HEK293 (cell line): Measurements from ENCODE around the gene MEGF8.

ENCODE experiments used
- GLIS1 ChIP-seq: fragments of 450-650 bp; formaldehyde crosslinking; IDR thresholded peaks from 2 replicates; pipeline ENCODE4 v1.5.1; 2016; ENCODE audit warnings: missing biosample characterization, missing genetic modification characterization
- SP2 ChIP-seq: fragments of 450-650 bp; formaldehyde crosslinking; IDR thresholded peaks from 2 replicates; pipeline ENCODE4 v1.5.1; 2016; ENCODE audit warnings: missing biosample characterization, missing genetic modification characterization
- SP3 ChIP-seq: fragments of 450-650 bp; formaldehyde crosslinking; IDR thresholded peaks from 2 replicates; pipeline ENCODE4 v1.5.1; 2016; ENCODE audit warnings: missing biosample characterization, missing genetic modification characterization
- YY2 ChIP-seq: fragments of 450-650 bp; formaldehyde crosslinking; IDR thresholded peaks from 2 replicates; pipeline ENCODE4 v1.5.1; 2016; ENCODE audit warnings: missing biosample characterization, missing genetic modification characterization
- ZBTB48 ChIP-seq: fragments of 450-650 bp; formaldehyde crosslinking; IDR thresholded peaks from 2 replicates; pipeline ENCODE4 v1.5.1; 2016; ENCODE audit warnings: missing biosample characterization, missing genetic modification characterization
- ZFP69B ChIP-seq: fragments of 450-650 bp; formaldehyde crosslinking; IDR thresholded peaks from 2 replicates; pipeline ENCODE4 v1.5.1; 2016; ENCODE audit warnings: missing biosample characterization, missing genetic modification characterization
- ZIC2 ChIP-seq: fragments of 450-650 bp; formaldehyde crosslinking; IDR thresholded peaks from 2 replicates; pipeline ENCODE4 v1.5.1; 2016; ENCODE audit warnings: missing biosample characterization, missing genetic modification characterization
- ZNF221 ChIP-seq: fragments of 450-650 bp; formaldehyde crosslinking; IDR thresholded peaks from 2 replicates; pipeline ENCODE4 v1.5.1; 2017; ENCODE audit warnings: missing biosample characterization, missing genetic modification characterization, borderline replicate concordance
- ZNF311 ChIP-seq: fragments of 450-650 bp; formaldehyde crosslinking; IDR thresholded peaks from 2 replicates; pipeline ENCODE4 v1.5.1; 2017; ENCODE audit warnings: missing biosample characterization, missing genetic modification characterization, borderline replicate concordance
- ZNF354C ChIP-seq: fragments of 450-650 bp; formaldehyde crosslinking; IDR thresholded peaks from 2 replicates; pipeline ENCODE4 v1.5.1; 2016; ENCODE audit warnings: missing biosample characterization, missing genetic modification characterization, low read depth, borderline replicate concordance
- ZNF37A ChIP-seq: fragments of 450-650 bp; IDR thresholded peaks from 2 replicates; pipeline ENCODE4 v1.5.1; 2018; ENCODE audit warnings: missing biosample characterization, missing genetic modification characterization
- ZSCAN30 ChIP-seq: fragments of 450-650 bp; IDR thresholded peaks from 2 replicates; pipeline ENCODE4 v1.5.1; 2018; ENCODE audit warnings: missing biosample characterization, mild to moderate bottlenecking, missing genetic modification characterization, moderate library complexity
- TF ChIP-seq, protein P1 (sequence below): fragments of 450-650 bp; formaldehyde crosslinking; IDR thresholded peaks from 2 replicates; pipeline ENCODE4 v1.5.1; 2016; ENCODE audit warnings: missing biosample characterization, missing genetic modification characterization
- TF ChIP-seq, protein P2 (sequence below): fragments of 450-650 bp; formaldehyde crosslinking; IDR thresholded peaks from 2 replicates; pipeline ENCODE4 v1.5.1; 2016; ENCODE audit warnings: missing biosample characterization, missing genetic modification characterization, borderline replicate concordance
- TF ChIP-seq, protein P3 (sequence below): fragments of 450-650 bp; formaldehyde crosslinking; IDR thresholded peaks from 2 replicates; pipeline ENCODE4 v1.5.1; 2016; ENCODE audit warnings: missing biosample characterization, missing genetic modification characterization
- TF ChIP-seq, protein P4 (sequence below): fragments of 450-650 bp; formaldehyde crosslinking; IDR thresholded peaks from 2 replicates; pipeline ENCODE4 v1.5.1; 2016; ENCODE audit warnings: missing biosample characterization, missing genetic modification characterization
- TF ChIP-seq, protein P5 (sequence below): fragments of 450-650 bp; formaldehyde crosslinking; IDR thresholded peaks from 2 replicates; pipeline ENCODE4 v1.5.1; 2016; ENCODE audit warnings: missing biosample characterization, missing genetic modification characterization
- TF ChIP-seq, protein P6 (sequence below): fragments of 450-650 bp; formaldehyde crosslinking; IDR thresholded peaks from 2 replicates; pipeline ENCODE4 v1.5.1; 2017; ENCODE audit warnings: missing biosample characterization, missing genetic modification characterization
- TF ChIP-seq, protein P7 (sequence below): fragments of 450-650 bp; formaldehyde crosslinking; IDR thresholded peaks from 2 replicates; pipeline ENCODE4 v1.5.1; 2016; ENCODE audit warnings: missing biosample characterization, missing genetic modification characterization

Gene MEGF8

DNA sequence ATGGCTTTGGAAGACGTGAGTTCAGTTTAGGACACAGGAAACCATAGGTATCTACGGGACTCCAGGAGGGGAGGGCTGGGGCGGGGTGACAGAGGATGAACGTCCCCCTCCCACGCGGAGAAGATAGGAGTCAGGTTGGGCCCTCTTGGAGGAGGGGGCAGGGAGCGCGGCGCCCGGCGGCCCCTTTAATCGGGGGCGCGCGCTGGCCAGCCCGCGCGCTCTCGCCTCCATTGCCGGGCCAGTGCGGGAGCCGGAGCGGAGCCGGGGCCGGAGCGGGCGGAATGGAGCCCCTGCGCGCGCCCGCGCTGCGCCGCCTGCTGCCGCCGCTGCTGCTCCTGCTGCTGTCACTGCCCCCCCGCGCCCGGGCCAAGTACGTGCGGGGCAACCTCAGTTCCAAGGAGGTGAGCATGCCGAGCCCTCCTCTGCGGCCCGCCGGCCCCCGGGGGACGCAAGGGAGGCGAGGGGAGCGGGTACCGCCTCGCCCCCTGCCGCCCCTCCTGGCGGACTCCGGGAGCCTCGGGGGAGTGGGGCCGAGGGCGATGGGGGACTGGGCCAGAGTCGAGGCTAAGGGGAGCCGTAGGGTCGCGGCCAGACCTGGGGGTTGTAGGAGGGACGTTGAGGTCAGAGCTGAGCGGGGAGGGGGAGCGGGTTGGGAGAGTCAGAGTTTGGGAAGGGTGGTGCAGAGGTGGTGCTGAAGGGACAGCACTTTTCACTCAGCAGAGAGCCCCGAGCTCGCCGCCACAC is 12.2 kb upstream of the MEGF8 start, which contains the start of gene TMEM145 (continued):
- TF ChIP-seq ZNF354C (tag by site-specific recombination) (no peak), ZFP69B (peak; percentile 87), ZIC2 (tag by site-specific recombination) (peak; percentile 75), ZBTB48 (tag by site-specific recombination) (peak; percentile 93), SP3 (tag by site-specific recombination) (0 out of 2 replicates have a peak, but pooled peaks have one; percentile 5), SP2 (tag by site-specific recombination) (peak; percentile 28; the same call in 1 of the 2 replicates), ZNF221 (no peak), ZNF37A (tag by site-specific recombination) (no peak), GLIS1 (peak; percentile 94), YY2 (tag by site-specific recombination) (no peak), ZSCAN30 (tag by site-specific recombination) (peak; percentile 89; the same call in 1 of the 2 replicates), ZNF311 (tag by site-specific recombination) (no peak)
- TF ChIP-seq, protein P1, sequence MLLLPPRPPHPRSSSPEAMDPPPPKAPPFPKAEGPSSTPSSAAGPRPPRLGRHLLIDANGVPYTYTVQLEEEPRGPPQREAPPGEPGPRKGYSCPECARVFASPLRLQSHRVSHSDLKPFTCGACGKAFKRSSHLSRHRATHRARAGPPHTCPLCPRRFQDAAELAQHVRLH (tag by site-specific recombination): no peak
- TF ChIP-seq, protein P2, sequence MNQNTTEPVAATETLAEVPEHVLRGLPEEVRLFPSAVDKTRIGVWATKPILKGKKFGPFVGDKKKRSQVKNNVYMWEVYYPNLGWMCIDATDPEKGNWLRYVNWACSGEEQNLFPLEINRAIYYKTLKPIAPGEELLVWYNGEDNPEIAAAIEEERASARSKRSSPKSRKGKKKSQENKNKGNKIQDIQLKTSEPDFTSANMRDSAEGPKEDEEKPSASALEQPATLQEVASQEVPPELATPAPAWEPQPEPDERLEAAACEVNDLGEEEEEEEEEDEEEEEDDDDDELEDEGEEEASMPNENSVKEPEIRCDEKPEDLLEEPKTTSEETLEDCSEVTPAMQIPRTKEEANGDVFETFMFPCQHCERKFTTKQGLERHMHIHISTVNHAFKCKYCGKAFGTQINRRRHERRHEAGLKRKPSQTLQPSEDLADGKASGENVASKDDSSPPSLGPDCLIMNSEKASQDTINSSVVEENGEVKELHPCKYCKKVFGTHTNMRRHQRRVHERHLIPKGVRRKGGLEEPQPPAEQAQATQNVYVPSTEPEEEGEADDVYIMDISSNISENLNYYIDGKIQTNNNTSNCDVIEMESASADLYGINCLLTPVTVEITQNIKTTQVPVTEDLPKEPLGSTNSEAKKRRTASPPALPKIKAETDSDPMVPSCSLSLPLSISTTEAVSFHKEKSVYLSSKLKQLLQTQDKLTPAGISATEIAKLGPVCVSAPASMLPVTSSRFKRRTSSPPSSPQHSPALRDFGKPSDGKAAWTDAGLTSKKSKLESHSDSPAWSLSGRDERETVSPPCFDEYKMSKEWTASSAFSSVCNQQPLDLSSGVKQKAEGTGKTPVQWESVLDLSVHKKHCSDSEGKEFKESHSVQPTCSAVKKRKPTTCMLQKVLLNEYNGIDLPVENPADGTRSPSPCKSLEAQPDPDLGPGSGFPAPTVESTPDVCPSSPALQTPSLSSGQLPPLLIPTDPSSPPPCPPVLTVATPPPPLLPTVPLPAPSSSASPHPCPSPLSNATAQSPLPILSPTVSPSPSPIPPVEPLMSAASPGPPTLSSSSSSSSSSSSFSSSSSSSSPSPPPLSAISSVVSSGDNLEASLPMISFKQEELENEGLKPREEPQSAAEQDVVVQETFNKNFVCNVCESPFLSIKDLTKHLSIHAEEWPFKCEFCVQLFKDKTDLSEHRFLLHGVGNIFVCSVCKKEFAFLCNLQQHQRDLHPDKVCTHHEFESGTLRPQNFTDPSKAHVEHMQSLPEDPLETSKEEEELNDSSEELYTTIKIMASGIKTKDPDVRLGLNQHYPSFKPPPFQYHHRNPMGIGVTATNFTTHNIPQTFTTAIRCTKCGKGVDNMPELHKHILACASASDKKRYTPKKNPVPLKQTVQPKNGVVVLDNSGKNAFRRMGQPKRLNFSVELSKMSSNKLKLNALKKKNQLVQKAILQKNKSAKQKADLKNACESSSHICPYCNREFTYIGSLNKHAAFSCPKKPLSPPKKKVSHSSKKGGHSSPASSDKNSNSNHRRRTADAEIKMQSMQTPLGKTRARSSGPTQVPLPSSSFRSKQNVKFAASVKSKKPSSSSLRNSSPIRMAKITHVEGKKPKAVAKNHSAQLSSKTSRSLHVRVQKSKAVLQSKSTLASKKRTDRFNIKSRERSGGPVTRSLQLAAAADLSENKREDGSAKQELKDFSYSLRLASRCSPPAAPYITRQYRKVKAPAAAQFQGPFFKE (tag by site-specific recombination): no peak
- TF ChIP-seq, protein P3, sequence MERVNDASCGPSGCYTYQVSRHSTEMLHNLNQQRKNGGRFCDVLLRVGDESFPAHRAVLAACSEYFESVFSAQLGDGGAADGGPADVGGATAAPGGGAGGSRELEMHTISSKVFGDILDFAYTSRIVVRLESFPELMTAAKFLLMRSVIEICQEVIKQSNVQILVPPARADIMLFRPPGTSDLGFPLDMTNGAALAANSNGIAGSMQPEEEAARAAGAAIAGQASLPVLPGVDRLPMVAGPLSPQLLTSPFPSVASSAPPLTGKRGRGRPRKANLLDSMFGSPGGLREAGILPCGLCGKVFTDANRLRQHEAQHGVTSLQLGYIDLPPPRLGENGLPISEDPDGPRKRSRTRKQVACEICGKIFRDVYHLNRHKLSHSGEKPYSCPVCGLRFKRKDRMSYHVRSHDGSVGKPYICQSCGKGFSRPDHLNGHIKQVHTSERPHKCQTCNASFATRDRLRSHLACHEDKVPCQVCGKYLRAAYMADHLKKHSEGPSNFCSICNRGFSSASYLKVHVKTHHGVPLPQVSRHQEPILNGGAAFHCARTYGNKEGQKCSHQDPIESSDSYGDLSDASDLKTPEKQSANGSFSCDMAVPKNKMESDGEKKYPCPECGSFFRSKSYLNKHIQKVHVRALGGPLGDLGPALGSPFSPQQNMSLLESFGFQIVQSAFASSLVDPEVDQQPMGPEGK: peak; percentile 94
- TF ChIP-seq, protein P4, sequence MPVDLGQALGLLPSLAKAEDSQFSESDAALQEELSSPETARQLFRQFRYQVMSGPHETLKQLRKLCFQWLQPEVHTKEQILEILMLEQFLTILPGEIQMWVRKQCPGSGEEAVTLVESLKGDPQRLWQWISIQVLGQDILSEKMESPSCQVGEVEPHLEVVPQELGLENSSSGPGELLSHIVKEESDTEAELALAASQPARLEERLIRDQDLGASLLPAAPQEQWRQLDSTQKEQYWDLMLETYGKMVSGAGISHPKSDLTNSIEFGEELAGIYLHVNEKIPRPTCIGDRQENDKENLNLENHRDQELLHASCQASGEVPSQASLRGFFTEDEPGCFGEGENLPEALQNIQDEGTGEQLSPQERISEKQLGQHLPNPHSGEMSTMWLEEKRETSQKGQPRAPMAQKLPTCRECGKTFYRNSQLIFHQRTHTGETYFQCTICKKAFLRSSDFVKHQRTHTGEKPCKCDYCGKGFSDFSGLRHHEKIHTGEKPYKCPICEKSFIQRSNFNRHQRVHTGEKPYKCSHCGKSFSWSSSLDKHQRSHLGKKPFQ (tag by site-specific recombination): no peak
- TF ChIP-seq, protein P5, sequence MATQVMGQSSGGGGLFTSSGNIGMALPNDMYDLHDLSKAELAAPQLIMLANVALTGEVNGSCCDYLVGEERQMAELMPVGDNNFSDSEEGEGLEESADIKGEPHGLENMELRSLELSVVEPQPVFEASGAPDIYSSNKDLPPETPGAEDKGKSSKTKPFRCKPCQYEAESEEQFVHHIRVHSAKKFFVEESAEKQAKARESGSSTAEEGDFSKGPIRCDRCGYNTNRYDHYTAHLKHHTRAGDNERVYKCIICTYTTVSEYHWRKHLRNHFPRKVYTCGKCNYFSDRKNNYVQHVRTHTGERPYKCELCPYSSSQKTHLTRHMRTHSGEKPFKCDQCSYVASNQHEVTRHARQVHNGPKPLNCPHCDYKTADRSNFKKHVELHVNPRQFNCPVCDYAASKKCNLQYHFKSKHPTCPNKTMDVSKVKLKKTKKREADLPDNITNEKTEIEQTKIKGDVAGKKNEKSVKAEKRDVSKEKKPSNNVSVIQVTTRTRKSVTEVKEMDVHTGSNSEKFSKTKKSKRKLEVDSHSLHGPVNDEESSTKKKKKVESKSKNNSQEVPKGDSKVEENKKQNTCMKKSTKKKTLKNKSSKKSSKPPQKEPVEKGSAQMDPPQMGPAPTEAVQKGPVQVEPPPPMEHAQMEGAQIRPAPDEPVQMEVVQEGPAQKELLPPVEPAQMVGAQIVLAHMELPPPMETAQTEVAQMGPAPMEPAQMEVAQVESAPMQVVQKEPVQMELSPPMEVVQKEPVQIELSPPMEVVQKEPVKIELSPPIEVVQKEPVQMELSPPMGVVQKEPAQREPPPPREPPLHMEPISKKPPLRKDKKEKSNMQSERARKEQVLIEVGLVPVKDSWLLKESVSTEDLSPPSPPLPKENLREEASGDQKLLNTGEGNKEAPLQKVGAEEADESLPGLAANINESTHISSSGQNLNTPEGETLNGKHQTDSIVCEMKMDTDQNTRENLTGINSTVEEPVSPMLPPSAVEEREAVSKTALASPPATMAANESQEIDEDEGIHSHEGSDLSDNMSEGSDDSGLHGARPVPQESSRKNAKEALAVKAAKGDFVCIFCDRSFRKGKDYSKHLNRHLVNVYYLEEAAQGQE: peak; percentile 99
- TF ChIP-seq, protein P6, sequence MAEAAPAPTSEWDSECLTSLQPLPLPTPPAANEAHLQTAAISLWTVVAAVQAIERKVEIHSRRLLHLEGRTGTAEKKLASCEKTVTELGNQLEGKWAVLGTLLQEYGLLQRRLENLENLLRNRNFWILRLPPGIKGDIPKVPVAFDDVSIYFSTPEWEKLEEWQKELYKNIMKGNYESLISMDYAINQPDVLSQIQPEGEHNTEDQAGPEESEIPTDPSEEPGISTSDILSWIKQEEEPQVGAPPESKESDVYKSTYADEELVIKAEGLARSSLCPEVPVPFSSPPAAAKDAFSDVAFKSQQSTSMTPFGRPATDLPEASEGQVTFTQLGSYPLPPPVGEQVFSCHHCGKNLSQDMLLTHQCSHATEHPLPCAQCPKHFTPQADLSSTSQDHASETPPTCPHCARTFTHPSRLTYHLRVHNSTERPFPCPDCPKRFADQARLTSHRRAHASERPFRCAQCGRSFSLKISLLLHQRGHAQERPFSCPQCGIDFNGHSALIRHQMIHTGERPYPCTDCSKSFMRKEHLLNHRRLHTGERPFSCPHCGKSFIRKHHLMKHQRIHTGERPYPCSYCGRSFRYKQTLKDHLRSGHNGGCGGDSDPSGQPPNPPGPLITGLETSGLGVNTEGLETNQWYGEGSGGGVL (tag by site-specific recombination): peak; percentile 65; the same call in 1 of the 2 replicates
- TF ChIP-seq, protein P7, sequence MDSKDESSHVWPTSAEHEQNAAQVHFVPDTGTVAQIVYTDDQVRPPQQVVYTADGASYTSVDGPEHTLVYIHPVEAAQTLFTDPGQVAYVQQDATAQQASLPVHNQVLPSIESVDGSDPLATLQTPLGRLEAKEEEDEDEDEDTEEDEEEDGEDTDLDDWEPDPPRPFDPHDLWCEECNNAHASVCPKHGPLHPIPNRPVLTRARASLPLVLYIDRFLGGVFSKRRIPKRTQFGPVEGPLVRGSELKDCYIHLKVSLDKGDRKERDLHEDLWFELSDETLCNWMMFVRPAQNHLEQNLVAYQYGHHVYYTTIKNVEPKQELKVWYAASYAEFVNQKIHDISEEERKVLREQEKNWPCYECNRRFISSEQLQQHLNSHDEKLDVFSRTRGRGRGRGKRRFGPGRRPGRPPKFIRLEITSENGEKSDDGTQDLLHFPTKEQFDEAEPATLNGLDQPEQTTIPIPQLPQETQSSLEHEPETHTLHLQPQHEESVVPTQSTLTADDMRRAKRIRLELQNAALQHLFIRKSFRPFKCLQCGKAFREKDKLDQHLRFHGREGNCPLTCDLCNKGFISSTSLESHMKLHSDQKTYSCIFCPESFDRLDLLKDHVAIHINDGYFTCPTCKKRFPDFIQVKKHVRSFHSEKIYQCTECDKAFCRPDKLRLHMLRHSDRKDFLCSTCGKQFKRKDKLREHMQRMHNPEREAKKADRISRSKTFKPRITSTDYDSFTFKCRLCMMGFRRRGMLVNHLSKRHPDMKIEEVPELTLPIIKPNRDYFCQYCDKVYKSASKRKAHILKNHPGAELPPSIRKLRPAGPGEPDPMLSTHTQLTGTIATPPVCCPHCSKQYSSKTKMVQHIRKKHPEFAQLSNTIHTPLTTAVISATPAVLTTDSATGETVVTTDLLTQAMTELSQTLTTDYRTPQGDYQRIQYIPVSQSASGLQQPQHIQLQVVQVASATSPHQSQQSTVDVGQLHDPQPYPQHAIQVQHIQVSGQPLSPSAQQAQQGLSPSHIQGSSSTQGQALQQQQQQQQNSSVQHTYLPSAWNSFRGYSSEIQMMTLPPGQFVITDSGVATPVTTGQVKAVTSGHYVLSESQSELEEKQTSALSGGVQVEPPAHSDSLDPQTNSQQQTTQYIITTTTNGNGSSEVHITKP (tag by site-specific recombination): peak; percentile 56
